ENCODE data around the gene FRAS1.

DNA sequence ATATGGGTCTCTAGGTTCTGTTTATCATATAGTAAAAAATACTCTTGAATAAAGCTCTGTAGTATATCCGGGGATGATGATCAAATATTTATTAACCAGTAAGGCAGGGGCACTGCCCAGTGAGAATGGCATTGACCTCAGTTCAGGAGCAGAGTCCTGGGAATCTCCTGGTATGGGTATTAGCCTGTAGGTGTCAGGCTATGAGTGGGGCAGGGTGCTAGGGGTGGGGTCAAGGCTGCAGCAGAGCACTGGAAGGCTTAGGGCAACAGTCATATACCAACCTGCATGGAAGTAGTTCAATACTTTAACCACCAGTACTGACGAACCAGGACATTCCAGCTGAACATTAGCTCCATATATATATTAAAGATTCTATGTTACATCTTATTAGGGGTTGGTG is 274.1 kb downstream of the FRAS1 start:
- TF ChIP-seq, protein P1, sequence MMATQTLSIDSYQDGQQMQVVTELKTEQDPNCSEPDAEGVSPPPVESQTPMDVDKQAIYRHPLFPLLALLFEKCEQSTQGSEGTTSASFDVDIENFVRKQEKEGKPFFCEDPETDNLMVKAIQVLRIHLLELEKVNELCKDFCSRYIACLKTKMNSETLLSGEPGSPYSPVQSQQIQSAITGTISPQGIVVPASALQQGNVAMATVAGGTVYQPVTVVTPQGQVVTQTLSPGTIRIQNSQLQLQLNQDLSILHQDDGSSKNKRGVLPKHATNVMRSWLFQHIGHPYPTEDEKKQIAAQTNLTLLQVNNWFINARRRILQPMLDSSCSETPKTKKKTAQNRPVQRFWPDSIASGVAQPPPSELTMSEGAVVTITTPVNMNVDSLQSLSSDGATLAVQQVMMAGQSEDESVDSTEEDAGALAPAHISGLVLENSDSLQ (IDR thresholded peaks at IDR 0.05), result no peak
- no peak for TF ChIP-seq SP1 (IDR thresholded peaks at IDR 0.05)
- TF ChIP-seq SUZ12 (IDR thresholded peaks at IDR 0.05), result no peak
- TF ChIP-seq FOXK2 (IDR thresholded peaks at IDR 0.05), result no peak
- no peak for TF ChIP-seq BHLHE40 (IDR thresholded peaks at IDR 0.05; ENCODE audit: borderline replicate concordance)
- no peak for TF ChIP-seq FOXM1 (IDR thresholded peaks at IDR 0.05; ENCODE audit: borderline replicate concordance)
- no peak for TF ChIP-seq ELF4 (IDR thresholded peaks at IDR 0.05)
- TF ChIP-seq LEF1 (IDR thresholded peaks at IDR 0.05; ENCODE audit: borderline replicate concordance), result no peak

Measured in HEK293T (cell line).